ENCODE data around the gene ROCK2. TPM values are rescaled to one million over a fixed set of nuclear protein-coding genes. Genes with fewer than 3 reads are reported as not detected.

The ROCK2 gene
- polyA plus RNA-seq, 2 of the 4 experiments (the other 2 are of a cell fraction): 34.0 to 38.7 TPM

DNA sequence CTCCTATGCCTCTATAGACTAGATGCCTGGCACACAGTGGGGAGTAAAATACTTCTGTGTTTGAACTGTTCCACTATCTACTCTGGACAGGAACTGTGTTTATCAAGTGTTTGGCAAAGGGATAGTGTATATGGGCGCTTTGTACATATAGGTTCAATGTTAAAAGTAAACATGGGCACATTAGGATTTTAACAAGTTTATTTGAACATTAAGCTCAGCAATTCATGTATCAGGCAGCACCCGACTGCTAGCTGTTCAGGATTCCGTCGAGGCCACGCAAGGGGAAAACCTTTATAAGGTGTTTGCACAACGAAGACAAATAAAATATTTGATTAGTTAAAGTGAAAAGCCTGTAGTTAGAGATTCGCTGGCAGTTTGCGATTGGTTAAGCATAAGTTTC is 43.4 kb upstream of the ROCK2 start:
- FAIRE-seq (no peak), ATAC-seq (no peak), DNase-seq (ENCODE audit: low read depth in 1 of 2, low spot score in 1 of 2) (peak in 1 of 2 experiments; percentile 72)
- H3K4me2 ChIP-seq: peak overlapping the region; percentile 54
- ChIA-PET POLR2A (interaction anchor here (1.3 to 6.8 kb wide), 3 partner anchors 13 to 255 kb away, joined by 3 to 82 read pairs (median 3); partner anchors contain the start of gene ROCK2), CTCF (interaction anchor here (1.0 to 9.7 kb wide), 7 partner anchors 11 to 255 kb away, joined by 3 to 55 read pairs (median 5); partner anchors contain the start of gene ROCK2)
- peaks cover 73% of the 10 kb centered on the region for H3K4me1 ChIP-seq
- 4% methylated on average over 8 of the region's 8 CpGs for WGBS (ENCODE audit: missing lambda C conversion rate)
- peak; percentile 59 for TF ChIP-seq MAX (IDR thresholded peaks at IDR 0.05)
- TF ChIP-seq KDM5A (IDR thresholded peaks at IDR 0.05): no peak
- TF ChIP-seq MAFK (IDR thresholded peaks at IDR 0.05; ENCODE audit: partially characterized antibody): no peak
- peak in 1 of 2 experiments; percentile 51; a peak in 1 of 5 replicates for TF ChIP-seq EP300 (IDR thresholded peaks at IDR 0.05)
- peak; percentile 66; the same call in 1 of the 2 replicates for TF ChIP-seq GATA3 (IDR thresholded peaks at IDR 0.05; ENCODE audit: borderline replicate concordance)
- peak in 1 of 2 experiments; percentile 37; a peak in 1 of 4 replicates for TF ChIP-seq CEBPB (IDR thresholded peaks at IDR 0.05)
- peak in 1 of 2 experiments; percentile 47; a peak in 1 of 5 replicates for TF ChIP-seq JUN (IDR thresholded peaks at IDR 0.05)
- no peak for TF ChIP-seq FOSL2 (IDR thresholded peaks at IDR 0.05)
- TF ChIP-seq FOSL2 (CRISPR knock-in tag; IDR thresholded peaks at IDR 0.05): 0 out of 2 replicates have a peak, but pooled peaks have one; percentile 2
- TF ChIP-seq BHLHE40 (IDR thresholded peaks at IDR 0.05; ENCODE audit: low read depth, low read length): no peak
- no peak for TF ChIP-seq SMC3 (IDR thresholded peaks at IDR 0.05)
- no peak for TF ChIP-seq RNF2 (IDR thresholded peaks at IDR 0.05; ENCODE audit: borderline replicate concordance, low read depth)
- no peak for TF ChIP-seq ATOH8 (CRISPR knock-in tag; IDR thresholded peaks at IDR 0.05; ENCODE audit: low read depth)
- TF ChIP-seq EHF (CRISPR knock-in tag; IDR thresholded peaks at IDR 0.05): no peak
- no peak for TF ChIP-seq SREBF2 (IDR thresholded peaks at IDR 0.05)
- TF ChIP-seq PHF8 (IDR thresholded peaks at IDR 0.05; ENCODE audit: borderline replicate concordance, low read depth): no peak
- H3K9me3 ChIP-seq: no peaks in the 10 kb centered on the region
- no peak overlapping the region for H3K4me3 ChIP-seq
- H3K27ac ChIP-seq: peak overlapping the region; percentile 86 to 92

- WGBS (ENCODE audit: missing lambda C conversion rate): 87% methylated on average over 9 of the region's 9 CpGs
- Histone ChIP-seq H3K4me3 (no peak overlapping the region), H3K4me1 (peaks cover 71% of the 10 kb centered on the region), H3K4me2 (peak overlapping the region; percentile 54), H3K27ac (peak overlapping the region; percentile 86 to 92), H3K9me3 (no peaks in the 10 kb centered on the region)
- no peak for TF ChIP-seq GATA3 (IDR thresholded peaks at IDR 0.05; ENCODE audit: borderline replicate concordance)
- TF ChIP-seq REST (IDR thresholded peaks at IDR 0.05): no peak
- TF ChIP-seq TP53 (CRISPR knock-in tag; IDR thresholded peaks at IDR 0.05): no peak
- TF ChIP-seq ESRRA (IDR thresholded peaks at IDR 0.05; ENCODE audit: borderline replicate concordance, low read length): no peak
- TF ChIP-seq, protein P1, sequence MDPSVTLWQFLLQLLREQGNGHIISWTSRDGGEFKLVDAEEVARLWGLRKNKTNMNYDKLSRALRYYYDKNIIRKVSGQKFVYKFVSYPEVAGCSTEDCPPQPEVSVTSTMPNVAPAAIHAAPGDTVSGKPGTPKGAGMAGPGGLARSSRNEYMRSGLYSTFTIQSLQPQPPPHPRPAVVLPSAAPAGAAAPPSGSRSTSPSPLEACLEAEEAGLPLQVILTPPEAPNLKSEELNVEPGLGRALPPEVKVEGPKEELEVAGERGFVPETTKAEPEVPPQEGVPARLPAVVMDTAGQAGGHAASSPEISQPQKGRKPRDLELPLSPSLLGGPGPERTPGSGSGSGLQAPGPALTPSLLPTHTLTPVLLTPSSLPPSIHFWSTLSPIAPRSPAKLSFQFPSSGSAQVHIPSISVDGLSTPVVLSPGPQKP (IDR thresholded peaks at IDR 0.05; ENCODE audit: low read depth, low read length): no peak
- no peak for TF ChIP-seq CTCF (IDR thresholded peaks at IDR 0.05)
- no peak for TF ChIP-seq FOXS1 (CRISPR knock-in tag; IDR thresholded peaks at IDR 0.05)
- no peak for TF ChIP-seq NR3C1 (IDR thresholded peaks at IDR 0.05)
- DNase-seq (ENCODE audit: low read depth in 1 of 2, low spot score in 1 of 2): no peak
- ATAC-seq: no peak
- FAIRE-seq: no peak
- ChIA-PET CTCF (interaction anchor here (0.9 to 9.7 kb wide), 4 partner anchors 10 to 254 kb away, joined by 5 to 55 read pairs (median 12); partner anchors contain the start of gene ROCK2), POLR2A (interaction anchor here (1.4 to 6.8 kb wide), 2 partner anchors 12 to 43 kb away, joined by 3 to 82 read pairs; partner anchors contain the start of gene ROCK2)
Measured at GRCh38 chr2:11387100-11387390, 42.6 kb upstream of the ROCK2 start.
